GM12872 (cell line): Measurements from ENCODE around the gene TPCN2.

ENCODE experiments used
- CTCF ChIP-seq: IDR thresholded peaks from 3 replicates; pipeline ENCODE4 v1.5.1; 2011; ENCODE audit warnings: low read depth, mild to moderate bottlenecking, low read length, moderate library complexity; ENCODE audit not compliant: insufficient read depth

TPCN2 gene

GRCh38 chr11:69129647-69130046, 80.9 kb downstream of the TPCN2 start:
- TF ChIP-seq CTCF, result no peak

- TF ChIP-seq CTCF, result no peak
These were observed 81.9 kb downstream of the TPCN2 start for GRCh38 chr11:69130654-69131053.

- no peak for TF ChIP-seq CTCF
These were observed 82.4 kb downstream of the TPCN2 start for GRCh38 chr11:69131121-69131566.

GRCh38 chr11:69131644-69132300, 83.0 kb downstream of the TPCN2 start:
- TF ChIP-seq CTCF, result peak; percentile 37; the same call in 1 of the 3 replicates

GRCh38 chr11:69132301-69132670, 83.6 kb downstream of the TPCN2 start:
- no peak for TF ChIP-seq CTCF

GRCh38 chr11:69133251-69133650, 84.5 kb downstream of the TPCN2 start:
- no peak for TF ChIP-seq CTCF

- no peak for TF ChIP-seq CTCF
These were observed 86.2 kb downstream of the TPCN2 start for GRCh38 chr11:69134957-69135356.
